Left lung (tissue), 10 donors: ENCODE results near the gene IL1A. TPM values are rescaled to one million over a fixed set of nuclear protein-coding genes. Genes with fewer than 3 reads are reported as not detected.

Source experiments
- ATAC-seq: fragments of 200-7000 bp; cut with Tn5 transposase; one replicate; pipeline ENCODE4 v1.9.1; 2020; ENCODE audit warnings: moderate library complexity
- DNase-seq, 4 donors: peaks; one replicate each; pipeline ENCODE4 v3.0.0-alpha.2; 2013 to 2020
- H3K27ac ChIP-seq, 2 donors: fragments of 200-600 bp; sonication (generic) in 1 of 2; one replicate each; pipeline versions ENCODE4 v1.5.0 to v1.8.0; 2020 to 2021
- H3K27me3 ChIP-seq, 2 donors: fragments of 200-600 bp; sonication (generic) in 1 of 2; one replicate each; pipeline versions ENCODE4 v1.5.0 to v1.8.0; 2020 to 2021
- H3K36me3 ChIP-seq, 2 donors: fragments of 200-600 bp; sonication (generic) in 1 of 2; one replicate each; pipeline versions ENCODE4 v1.5.0 to v1.8.0; 2020 to 2021
- H3K4me1 ChIP-seq, 2 donors: fragments of 200-600 bp; one replicate each; pipeline ENCODE4 v1.8.0; 2021
- H3K4me3 ChIP-seq, 2 donors: fragments of 200-600 bp; sonication (generic) in 1 of 2; one replicate each; pipeline versions ENCODE4 v1.5.0 to v1.8.0; 2020 to 2021; ENCODE audit warnings: mild to moderate bottlenecking in 1 of 2
- H3K9me3 ChIP-seq, 2 donors: fragments of 200-600 bp; sonication (generic) in 1 of 2; one replicate each; pipeline versions ENCODE4 v1.5.0 to v1.8.0; 2020 to 2021
- intact Hi-C, 2 donors: fragments of 100-400 bp; cut with DNase I; formaldehyde crosslinking; loops; one replicate each; pipeline versions ENCODE4 v1.11.2 to v1.14.2; 2022
- polyA plus RNA-seq, 6 donors: library from polyadenylated mRNA; unstranded; fragments of 120-200 nt; gene quantifications; one replicate each; pipeline ENCODE4 v1.2.1, GENCODE V29; 2013; ENCODE audit not compliant: insufficient read length in 6 of 6
- total RNA-seq, 2 donors: library from RNA; stranded (reverse); fragmentation: NEBNext Ultra II Directional; extraction: Animal tissue kit (Norgen Biotek cat#: 25700); gene quantifications; one replicate each; pipeline ENCODE4 v1.2.1, GENCODE V29; 2021
- TF ChIP-seq, protein P1 (sequence below), 2 donors: fragments of 200-600 bp; sonication (generic) in 1 of 2; IDR thresholded peaks; one replicate each; pipeline versions ENCODE4 v1.5.0 to v1.8.0; 2021; ENCODE audit warnings: antibody characterized with exemption in 2 of 2
- donor health status: DM: no; HTN: yes; CAD: no.
- donor health status: DM: no; HTN: no; CAD: no.

Gene IL1A
- total and polyA plus RNA-seq, 8 donors = 0.07 to 2.0 (median 0.13) TPM

DNA sequence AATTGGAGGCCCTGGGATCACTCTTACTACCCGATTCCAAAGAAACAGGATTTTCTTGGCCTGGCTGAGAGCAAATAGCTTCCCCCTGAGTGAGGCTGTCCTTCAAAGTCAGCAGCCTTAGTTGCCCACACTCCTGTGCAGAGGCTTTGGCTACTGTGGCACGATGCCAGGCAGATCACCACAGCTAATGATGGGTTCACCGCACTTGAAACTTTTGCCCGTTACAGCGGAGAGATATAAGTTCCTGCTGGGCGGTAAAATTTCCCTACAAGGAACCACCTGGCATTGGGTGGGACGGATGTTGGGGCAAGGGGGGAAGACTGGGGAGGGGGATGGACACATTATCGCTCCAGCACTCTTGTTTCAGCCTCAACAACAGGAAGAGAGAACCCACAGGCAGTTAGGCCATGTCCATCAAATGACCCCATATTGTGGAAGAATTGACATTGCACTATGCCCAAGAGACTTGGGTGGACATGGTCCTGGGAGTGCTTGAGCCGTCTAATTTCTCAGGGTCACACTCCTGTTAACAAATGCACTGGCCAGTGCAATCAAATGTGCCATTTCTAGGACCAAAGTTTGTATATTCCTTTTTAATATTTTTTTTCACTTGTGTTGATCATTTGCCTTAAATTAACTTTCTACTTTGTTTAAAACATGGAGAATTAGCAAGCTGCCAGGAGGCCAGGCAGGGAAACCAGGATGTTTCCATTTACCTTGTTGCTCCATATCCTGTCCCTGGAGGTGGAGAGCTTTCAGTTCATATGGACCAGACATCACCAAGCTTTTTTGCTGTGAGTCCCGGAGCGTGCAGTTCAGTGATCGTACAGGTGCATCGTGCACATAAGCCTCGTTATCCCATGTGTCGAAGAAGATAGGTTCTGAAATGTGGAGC, 47.9 kb upstream of the IL1A start:
- no peak for DNase-seq
- ATAC-seq = no peak
- H3K4me3 ChIP-seq = peak overlapping the region in 1 of 2 donors; percentile 42
- peaks cover 0 to 35% of the 10 kb centered on the region in 2 donors for H3K36me3 ChIP-seq
- no peaks in the 10 kb centered on the region for H3K9me3 ChIP-seq
- H3K4me1 ChIP-seq = peaks cover 0 to 44% of the 10 kb centered on the region in 2 donors
- TF ChIP-seq, protein P1, sequence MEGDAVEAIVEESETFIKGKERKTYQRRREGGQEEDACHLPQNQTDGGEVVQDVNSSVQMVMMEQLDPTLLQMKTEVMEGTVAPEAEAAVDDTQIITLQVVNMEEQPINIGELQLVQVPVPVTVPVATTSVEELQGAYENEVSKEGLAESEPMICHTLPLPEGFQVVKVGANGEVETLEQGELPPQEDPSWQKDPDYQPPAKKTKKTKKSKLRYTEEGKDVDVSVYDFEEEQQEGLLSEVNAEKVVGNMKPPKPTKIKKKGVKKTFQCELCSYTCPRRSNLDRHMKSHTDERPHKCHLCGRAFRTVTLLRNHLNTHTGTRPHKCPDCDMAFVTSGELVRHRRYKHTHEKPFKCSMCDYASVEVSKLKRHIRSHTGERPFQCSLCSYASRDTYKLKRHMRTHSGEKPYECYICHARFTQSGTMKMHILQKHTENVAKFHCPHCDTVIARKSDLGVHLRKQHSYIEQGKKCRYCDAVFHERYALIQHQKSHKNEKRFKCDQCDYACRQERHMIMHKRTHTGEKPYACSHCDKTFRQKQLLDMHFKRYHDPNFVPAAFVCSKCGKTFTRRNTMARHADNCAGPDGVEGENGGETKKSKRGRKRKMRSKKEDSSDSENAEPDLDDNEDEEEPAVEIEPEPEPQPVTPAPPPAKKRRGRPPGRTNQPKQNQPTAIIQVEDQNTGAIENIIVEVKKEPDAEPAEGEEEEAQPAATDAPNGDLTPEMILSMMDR (IDR thresholded peaks at IDR 0.05) = no peak
- H3K27me3 ChIP-seq = no peaks in the 10 kb centered on the region
- intact Hi-C loops = no loop called here
- peak overlapping the region in 1 of 2 donors; percentile 72 for H3K27ac ChIP-seq

DNA sequence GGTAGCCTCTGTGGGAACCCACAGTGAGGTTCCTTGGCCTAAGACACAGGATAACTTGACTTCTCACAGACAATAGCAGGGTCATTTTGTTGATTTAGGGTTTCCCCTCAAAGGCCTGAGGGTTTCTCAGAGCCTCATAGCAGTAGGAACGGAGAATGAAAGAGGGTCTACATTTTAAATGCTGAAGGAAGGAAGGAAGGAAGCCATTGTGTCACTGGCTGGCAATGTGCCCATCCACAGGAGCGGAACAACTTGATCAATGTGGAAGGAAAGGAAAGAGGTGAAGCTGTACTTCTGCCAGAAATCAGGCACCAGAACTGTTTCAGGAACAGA, 47.2 kb upstream of the IL1A start:
- no peak for DNase-seq
- TF ChIP-seq, protein P1 (IDR thresholded peaks at IDR 0.05) = no peak
- peaks cover 0 to 35% of the 10 kb centered on the region in 2 donors for H3K36me3 ChIP-seq
- no peak for ATAC-seq
- H3K4me3 ChIP-seq = peak overlapping the region in 1 of 2 donors; percentile 42
- no peaks in the 10 kb centered on the region for H3K27me3 ChIP-seq
- H3K9me3 ChIP-seq = no peaks in the 10 kb centered on the region
- peak overlapping the region in 1 of 2 donors; percentile 72 for H3K27ac ChIP-seq
- peaks cover 0 to 38% of the 10 kb centered on the region in 2 donors for H3K4me1 ChIP-seq
- intact Hi-C loops = no loop called here

DNA sequence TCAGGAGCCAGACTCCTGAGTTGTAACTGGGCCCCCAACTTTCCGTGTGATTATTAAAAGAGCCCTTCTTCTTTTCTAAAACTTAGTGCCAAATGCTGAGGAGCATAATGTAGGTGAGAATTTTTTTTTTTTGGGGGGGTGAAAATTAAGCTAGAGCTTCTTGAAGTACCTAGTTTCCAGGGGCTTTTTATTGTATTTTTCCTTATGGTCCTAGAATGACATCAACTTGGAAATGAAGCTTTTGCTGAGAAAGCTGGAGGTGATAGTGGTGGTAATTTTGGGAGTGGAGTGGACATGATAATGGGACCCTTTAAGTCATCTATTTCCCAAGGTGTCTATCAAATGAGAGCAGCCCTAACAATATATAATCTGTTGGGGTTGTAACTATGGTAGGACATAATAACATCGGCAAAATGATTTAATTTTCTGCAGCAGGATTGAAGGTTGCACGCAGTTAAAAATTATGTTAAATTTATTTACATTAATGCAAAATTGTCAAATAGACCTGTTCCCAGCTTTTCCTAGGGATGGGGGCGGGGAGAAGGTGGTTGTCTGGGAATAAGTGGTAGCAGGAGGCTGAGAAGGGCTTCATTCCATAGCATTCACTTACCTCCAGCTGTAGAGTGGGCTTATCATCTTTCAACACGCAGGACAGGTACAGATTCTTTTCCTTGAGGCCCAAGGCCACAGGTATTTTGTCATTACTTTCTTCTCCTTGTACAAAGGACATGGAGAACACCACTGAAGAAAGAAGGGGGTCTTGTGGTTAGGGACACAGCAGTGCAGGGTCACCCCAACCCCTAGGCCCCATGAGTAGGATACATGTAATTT, 46.6 kb upstream of the IL1A start:
- Histone ChIP-seq H3K4me3 (no peak overlapping the region), H3K27ac (peak overlapping the region in 1 of 2 donors; percentile 72), H3K27me3 (no peaks in the 10 kb centered on the region), H3K4me1 (peaks cover 0 to 38% of the 10 kb centered on the region in 2 donors), H3K9me3 (no peaks in the 10 kb centered on the region), H3K36me3 (peaks cover 0 to 35% of the 10 kb centered on the region in 2 donors)
- TF ChIP-seq, protein P1 (IDR thresholded peaks at IDR 0.05) = no peak
- DNase-seq = no peak
- intact Hi-C loops = no loop called here
- no peak for ATAC-seq

DNA sequence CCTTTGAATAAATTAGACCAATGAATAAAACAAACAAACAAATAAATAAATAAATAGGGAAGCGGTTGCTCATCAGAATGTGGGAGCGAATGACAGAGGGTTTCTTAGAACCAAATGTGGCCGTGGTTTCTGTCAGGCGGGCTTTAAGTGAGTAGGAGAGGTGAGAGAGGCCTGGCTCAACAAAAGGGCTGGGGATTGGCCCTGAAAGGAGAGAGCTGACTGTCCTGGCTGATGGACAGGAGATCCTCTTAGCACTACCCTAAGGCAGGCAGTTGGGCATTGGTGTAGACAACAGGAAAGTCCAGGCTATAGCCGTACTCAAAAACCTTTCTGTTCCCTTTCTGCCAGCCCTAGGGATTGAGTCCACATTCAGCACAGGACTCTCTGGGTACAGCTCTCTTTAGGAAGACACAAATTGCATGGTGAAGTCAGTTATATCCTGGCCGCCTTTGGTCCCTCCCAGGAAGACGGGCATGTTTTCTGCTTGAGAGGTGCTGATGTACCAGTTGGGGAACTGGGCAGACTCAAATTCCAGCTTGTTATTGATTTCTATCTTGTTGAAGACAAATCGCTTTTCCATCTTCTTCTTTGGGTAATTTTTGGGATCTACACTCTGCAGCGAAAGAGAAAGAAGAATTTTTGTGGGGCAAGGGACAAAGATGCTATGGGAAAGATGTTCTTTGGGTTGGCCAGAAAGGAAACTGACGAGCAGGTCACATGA, 45.8 kb upstream of the IL1A start:
- Histone ChIP-seq H3K27me3 (no peaks in the 10 kb centered on the region), H3K9me3 (no peaks in the 10 kb centered on the region), H3K4me3 (no peak overlapping the region), H3K36me3 (peaks cover 0 to 35% of the 10 kb centered on the region in 2 donors), H3K4me1 (peaks cover 0 to 38% of the 10 kb centered on the region in 2 donors), H3K27ac (peak overlapping the region in 1 of 2 donors; percentile 28)
- intact Hi-C loops = no loop called here
- TF ChIP-seq, protein P1 (IDR thresholded peaks at IDR 0.05) = no peak
- ATAC-seq (no peak), DNase-seq (no peak)
